ENCODE results near the gene NTM. TPM values are rescaled to one million over a fixed set of nuclear protein-coding genes. Genes with fewer than 3 reads are reported as not detected.

The NTM gene
- total RNA-seq, 1 experiment from 2014 or later: 16.4 TPM

DNA sequence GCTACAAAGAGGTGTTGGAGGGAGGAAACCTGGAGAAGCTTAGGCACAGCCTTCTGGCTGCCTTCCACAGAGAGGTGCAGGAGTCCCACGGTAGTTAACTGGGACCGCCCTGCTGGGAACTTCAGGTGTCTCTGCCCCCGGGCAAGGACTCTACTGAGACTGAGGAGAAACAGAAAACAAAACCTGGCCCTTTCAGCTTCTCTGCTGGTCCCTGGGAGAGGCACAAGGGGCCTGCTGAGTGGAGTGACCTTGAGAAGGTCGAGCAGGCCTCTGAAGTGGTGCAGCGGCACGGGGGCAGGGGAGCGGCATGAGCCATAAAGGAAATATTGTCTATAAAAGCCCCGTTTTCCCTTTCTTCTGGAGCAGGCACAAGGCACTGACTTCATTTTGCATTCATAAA, 38.9 kb downstream of the NTM start:
- Mint-ChIP-seq H3K9me3 (no peaks in the 10 kb centered on the region), H3K4me1 (peaks cover 14% of the 10 kb centered on the region), H3K36me3 (no peaks in the 10 kb centered on the region), H3K27ac (no peak overlapping the region), H3K27me3 (ENCODE audit: low read depth) (no peaks in the 10 kb centered on the region), H3K4me3 (no peak overlapping the region)
- peak; percentile 59 for ATAC-seq
- ChIA-PET CTCF (interaction anchor here (1.1 to 2.2 kb wide), 4 partner anchors 38 to 344 kb away, joined by 3 to 10 read pairs (median 4); no protein-coding TSS in a partner anchor), POLR2A (no interaction called here)
- DNase-seq (ENCODE audit: low spot score): no peak
- TF ChIP-seq, protein P1, sequence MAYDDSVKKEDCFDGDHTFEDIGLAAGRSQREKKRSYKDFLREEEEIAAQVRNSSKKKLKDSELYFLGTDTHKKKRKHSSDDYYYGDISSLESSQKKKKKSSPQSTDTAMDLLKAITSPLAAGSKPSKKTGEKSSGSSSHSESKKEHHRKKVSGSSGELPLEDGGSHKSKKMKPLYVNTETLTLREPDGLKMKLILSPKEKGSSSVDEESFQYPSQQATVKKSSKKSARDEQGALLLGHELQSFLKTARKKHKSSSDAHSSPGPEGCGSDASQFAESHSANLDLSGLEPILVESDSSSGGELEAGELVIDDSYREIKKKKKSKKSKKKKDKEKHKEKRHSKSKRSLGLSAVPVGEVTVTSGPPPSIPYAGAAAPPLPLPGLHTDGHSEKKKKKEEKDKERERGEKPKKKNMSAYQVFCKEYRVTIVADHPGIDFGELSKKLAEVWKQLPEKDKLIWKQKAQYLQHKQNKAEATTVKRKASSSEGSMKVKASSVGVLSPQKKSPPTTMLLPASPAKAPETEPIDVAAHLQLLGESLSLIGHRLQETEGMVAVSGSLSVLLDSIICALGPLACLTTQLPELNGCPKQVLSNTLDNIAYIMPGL (CRISPR knock-in tag; IDR thresholded peaks at IDR 0.05): no peak
- no peak for TF ChIP-seq GTF2I (CRISPR knock-in tag; conservative IDR thresholded peaks at IDR 0.05)
- TF ChIP-seq, protein P2, sequence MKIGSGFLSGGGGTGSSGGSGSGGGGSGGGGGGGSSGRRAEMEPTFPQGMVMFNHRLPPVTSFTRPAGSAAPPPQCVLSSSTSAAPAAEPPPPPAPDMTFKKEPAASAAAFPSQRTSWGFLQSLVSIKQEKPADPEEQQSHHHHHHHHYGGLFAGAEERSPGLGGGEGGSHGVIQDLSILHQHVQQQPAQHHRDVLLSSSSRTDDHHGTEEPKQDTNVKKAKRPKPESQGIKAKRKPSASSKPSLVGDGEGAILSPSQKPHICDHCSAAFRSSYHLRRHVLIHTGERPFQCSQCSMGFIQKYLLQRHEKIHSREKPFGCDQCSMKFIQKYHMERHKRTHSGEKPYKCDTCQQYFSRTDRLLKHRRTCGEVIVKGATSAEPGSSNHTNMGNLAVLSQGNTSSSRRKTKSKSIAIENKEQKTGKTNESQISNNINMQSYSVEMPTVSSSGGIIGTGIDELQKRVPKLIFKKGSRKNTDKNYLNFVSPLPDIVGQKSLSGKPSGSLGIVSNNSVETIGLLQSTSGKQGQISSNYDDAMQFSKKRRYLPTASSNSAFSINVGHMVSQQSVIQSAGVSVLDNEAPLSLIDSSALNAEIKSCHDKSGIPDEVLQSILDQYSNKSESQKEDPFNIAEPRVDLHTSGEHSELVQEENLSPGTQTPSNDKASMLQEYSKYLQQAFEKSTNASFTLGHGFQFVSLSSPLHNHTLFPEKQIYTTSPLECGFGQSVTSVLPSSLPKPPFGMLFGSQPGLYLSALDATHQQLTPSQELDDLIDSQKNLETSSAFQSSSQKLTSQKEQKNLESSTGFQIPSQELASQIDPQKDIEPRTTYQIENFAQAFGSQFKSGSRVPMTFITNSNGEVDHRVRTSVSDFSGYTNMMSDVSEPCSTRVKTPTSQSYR (CRISPR knock-in tag; IDR thresholded peaks at IDR 0.05): no peak
- TF ChIP-seq PREB (CRISPR knock-in tag; IDR thresholded peaks at IDR 0.05; ENCODE audit: borderline replicate concordance): no peak
- TF ChIP-seq ESRRA (CRISPR knock-in tag; IDR thresholded peaks at IDR 0.05; ENCODE audit: borderline replicate concordance): peak; percentile 68; the same call in 1 of the 2 replicates
- TF ChIP-seq, protein P3, sequence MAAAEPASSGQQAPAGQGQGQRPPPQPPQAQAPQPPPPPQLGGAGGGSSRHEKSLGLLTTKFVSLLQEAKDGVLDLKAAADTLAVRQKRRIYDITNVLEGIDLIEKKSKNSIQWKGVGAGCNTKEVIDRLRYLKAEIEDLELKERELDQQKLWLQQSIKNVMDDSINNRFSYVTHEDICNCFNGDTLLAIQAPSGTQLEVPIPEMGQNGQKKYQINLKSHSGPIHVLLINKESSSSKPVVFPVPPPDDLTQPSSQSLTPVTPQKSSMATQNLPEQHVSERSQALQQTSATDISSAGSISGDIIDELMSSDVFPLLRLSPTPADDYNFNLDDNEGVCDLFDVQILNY (CRISPR knock-in tag; IDR thresholded peaks at IDR 0.05): no peak

DNA sequence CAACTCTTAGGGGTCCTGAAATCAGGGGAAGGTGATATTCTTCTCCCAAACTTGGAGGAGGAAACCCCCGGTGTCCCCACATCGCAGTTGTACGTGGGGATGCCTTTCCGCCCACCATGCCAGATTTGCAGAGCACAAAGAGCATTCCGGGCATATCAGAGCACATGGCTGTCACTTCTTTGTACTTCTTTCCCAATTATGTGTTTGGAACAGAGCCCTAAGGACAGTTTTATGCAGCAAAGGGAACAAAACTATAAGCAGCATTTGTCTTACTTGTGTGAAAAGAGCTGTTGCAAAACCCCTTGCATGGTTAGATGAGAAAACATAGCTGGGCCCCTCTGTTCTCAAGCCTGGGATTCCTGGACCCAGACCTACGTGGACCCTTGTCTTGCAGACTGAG, 41.2 kb downstream of the NTM start:
- CTCF ChIA-PET: interaction anchor here (1.2 kb wide), 1 partner anchor 347 kb away, joined by 4 read pairs; no protein-coding TSS in a partner anchor
- POLR2A ChIA-PET: no interaction called here
- Mint-ChIP-seq H3K27ac (no peak overlapping the region), H3K27me3 (ENCODE audit: low read depth) (no peaks in the 10 kb centered on the region), H3K9me3 (no peaks in the 10 kb centered on the region), H3K36me3 (no peaks in the 10 kb centered on the region), H3K4me3 (no peak overlapping the region), H3K4me1 (peaks cover 14% of the 10 kb centered on the region)
- no peak for ATAC-seq
- DNase-seq (ENCODE audit: low spot score): no peak
- no peak for TF ChIP-seq STAT6 (CRISPR knock-in tag; conservative IDR thresholded peaks at IDR 0.05; ENCODE audit: low read depth)
- no peak for TF ChIP-seq PRRX2 (CRISPR knock-in tag; IDR thresholded peaks at IDR 0.05)
- TF ChIP-seq ZNF423 (CRISPR knock-in tag; IDR thresholded peaks at IDR 0.05): no peak
- no peak for TF ChIP-seq ZNF121 (CRISPR knock-in tag; IDR thresholded peaks at IDR 0.05)
- no peak for TF ChIP-seq OVOL2 (CRISPR knock-in tag; IDR thresholded peaks at IDR 0.05; ENCODE audit: borderline replicate concordance)

DNA sequence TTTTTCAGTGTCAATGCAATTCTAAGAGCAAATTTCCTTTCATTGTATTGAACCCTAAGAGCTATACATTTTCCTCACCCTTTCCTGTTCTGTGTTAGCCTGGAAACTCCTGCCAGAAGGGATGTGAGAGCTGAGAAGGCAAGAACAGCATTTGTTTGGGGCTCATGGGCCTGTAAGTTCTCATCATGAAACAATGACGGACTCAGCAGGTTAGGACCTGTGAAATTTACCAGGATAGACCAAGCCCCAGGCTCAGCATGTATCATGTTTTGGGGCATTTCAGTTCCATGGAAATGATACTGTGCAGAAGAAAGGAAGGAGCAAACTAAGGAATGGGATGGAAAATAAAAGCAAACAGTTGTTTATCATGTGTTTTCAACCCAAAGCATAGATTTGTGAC, 41.6 kb downstream of the NTM start:
- no peaks in the 10 kb centered on the region for H3K9me3 Mint-ChIP-seq
- no peaks in the 10 kb centered on the region for H3K27me3 Mint-ChIP-seq (ENCODE audit: low read depth)
- POLR2A ChIA-PET: no interaction called here
- ATAC-seq: no peak
- H3K4me3 Mint-ChIP-seq: no peak overlapping the region
- DNase-seq (ENCODE audit: low spot score): no peak
- no peak overlapping the region for H3K27ac Mint-ChIP-seq
- peaks cover 14% of the 10 kb centered on the region for H3K4me1 Mint-ChIP-seq
- no peaks in the 10 kb centered on the region for H3K36me3 Mint-ChIP-seq
- TF ChIP-seq OVOL2 (CRISPR knock-in tag; IDR thresholded peaks at IDR 0.05; ENCODE audit: borderline replicate concordance) (no peak), TCF7 (CRISPR knock-in tag; IDR thresholded peaks at IDR 0.05; ENCODE audit: low read depth) (no peak), MLX (CRISPR knock-in tag; IDR thresholded peaks at IDR 0.05) (no peak)
- CTCF ChIA-PET: interaction anchor here (1.2 kb wide), 1 partner anchor 347 kb away, joined by 4 read pairs; no protein-coding TSS in a partner anchor
